ENCODE data around the gene HELZ. TPM values are rescaled to one million over a fixed set of nuclear protein-coding genes. Genes with fewer than 3 reads are reported as not detected.

The HELZ gene
- total RNA-seq, 4 donors from 2014 or later = 24.4 to 42.4 (median 26.3) TPM

DNA sequence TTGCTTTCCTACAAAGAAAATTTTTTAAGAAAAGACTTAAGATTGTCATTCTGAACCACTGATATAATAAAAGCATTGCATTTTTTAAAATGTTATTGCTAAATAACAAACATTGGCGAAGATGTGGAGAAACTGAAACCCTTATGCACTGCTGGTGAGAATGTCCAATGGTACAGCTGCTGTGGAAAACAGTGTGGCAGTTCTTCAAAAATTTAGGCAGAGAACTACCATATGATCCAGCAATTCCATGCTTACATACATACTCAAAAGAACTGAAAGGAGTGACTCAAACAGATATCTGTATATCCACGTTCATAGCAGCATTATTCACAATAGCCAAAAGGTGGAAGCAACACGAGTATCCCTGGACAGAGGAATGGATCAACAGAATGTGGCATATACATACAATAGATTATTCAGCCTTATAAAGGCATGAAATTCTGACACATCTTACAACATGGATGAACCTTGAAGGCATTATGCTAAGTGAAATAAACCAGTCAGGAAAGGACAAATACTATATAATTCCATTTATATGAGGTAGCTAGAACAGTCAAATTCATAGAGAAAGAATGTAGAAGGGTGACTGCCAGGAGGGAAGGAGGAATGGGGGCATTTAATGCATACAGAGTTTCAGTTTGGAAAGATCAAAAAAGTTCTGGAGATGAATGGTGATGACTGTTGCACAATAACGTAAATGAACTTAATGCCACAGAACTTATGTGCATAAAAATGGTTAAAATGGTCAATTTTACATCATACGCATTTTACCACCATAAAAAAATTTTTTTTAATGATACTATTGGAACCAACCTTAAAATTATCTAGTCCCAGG is 108.6 kb downstream of the HELZ start:
- WGBS, 2 donors = 93 to 94% methylated on average over 5 of the region's 5 CpGs
- DNase-seq (ENCODE audit: low spot score in 2 of 2) = no peak
- no peak overlapping the region for H3K4me3 ChIP-seq (ENCODE audit: low read depth, poor library complexity, severe bottlenecking)
- TF ChIP-seq, protein P1, sequence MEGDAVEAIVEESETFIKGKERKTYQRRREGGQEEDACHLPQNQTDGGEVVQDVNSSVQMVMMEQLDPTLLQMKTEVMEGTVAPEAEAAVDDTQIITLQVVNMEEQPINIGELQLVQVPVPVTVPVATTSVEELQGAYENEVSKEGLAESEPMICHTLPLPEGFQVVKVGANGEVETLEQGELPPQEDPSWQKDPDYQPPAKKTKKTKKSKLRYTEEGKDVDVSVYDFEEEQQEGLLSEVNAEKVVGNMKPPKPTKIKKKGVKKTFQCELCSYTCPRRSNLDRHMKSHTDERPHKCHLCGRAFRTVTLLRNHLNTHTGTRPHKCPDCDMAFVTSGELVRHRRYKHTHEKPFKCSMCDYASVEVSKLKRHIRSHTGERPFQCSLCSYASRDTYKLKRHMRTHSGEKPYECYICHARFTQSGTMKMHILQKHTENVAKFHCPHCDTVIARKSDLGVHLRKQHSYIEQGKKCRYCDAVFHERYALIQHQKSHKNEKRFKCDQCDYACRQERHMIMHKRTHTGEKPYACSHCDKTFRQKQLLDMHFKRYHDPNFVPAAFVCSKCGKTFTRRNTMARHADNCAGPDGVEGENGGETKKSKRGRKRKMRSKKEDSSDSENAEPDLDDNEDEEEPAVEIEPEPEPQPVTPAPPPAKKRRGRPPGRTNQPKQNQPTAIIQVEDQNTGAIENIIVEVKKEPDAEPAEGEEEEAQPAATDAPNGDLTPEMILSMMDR (IDR thresholded peaks at IDR 0.05) = no peak
- TF ChIP-seq POLR2A (IDR thresholded peaks at IDR 0.05) = no peak
- intact Hi-C loops (cut with DNase I; ENCODE audit: low total_unique reads) = no loop called here

DNA sequence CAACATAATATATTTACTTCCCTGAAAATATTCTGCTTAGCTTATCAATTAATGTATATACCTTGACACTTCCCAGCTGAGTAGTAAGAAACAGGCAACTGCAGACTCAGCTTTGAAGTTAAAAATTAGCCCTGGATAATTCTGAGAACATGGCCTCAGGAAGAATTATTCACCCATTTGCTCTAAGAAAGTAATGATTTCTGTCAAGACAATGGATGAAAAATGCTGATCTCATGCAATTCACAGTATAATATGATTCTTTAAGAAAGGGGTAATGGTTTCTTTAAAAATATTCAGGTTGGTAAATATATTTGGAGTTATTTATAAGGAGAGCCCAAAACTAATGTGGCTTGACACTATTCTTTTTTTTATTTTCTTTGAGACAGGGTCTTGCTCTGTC is 111.8 kb downstream of the HELZ start:
- intact Hi-C loops (cut with DNase I; ENCODE audit: low total_unique reads) = no loop called here
- no peak for DNase-seq (ENCODE audit: low spot score in 2 of 2)
- TF ChIP-seq, protein P1 (IDR thresholded peaks at IDR 0.05) = no peak
- no peak for TF ChIP-seq POLR2A (IDR thresholded peaks at IDR 0.05)
- H3K4me3 ChIP-seq (ENCODE audit: low read depth, poor library complexity, severe bottlenecking) = no peak overlapping the region

DNA sequence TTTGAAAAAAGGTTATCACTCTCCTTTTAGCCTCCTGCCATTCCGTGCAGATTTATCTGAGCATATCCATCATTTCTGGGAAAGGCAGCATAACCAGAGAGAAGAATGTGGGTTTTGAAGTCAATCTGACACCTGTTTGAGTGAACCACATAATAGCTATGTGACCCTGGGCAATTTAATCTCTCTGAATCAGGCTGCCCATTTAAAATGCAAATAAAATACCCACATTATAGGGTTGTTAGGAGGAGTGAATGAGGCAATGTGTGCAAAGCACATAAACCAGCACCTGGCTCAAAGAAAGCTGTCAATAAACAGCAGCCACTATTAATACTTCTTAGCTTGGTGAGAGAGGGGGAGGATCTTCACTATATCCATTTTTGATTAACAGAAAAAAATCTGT is 112.6 kb downstream of the HELZ start:
- H3K4me3 ChIP-seq (ENCODE audit: low read depth, poor library complexity, severe bottlenecking) = no peak overlapping the region
- no peak for DNase-seq (ENCODE audit: low spot score in 2 of 2)
- intact Hi-C loops (cut with DNase I; ENCODE audit: low total_unique reads) = no loop called here
- WGBS, 2 donors = 67 to 91% methylated on average over 1 of the region's 1 CpG
- TF ChIP-seq POLR2A (IDR thresholded peaks at IDR 0.05) = no peak
- TF ChIP-seq, protein P1 (IDR thresholded peaks at IDR 0.05) = no peak

DNA sequence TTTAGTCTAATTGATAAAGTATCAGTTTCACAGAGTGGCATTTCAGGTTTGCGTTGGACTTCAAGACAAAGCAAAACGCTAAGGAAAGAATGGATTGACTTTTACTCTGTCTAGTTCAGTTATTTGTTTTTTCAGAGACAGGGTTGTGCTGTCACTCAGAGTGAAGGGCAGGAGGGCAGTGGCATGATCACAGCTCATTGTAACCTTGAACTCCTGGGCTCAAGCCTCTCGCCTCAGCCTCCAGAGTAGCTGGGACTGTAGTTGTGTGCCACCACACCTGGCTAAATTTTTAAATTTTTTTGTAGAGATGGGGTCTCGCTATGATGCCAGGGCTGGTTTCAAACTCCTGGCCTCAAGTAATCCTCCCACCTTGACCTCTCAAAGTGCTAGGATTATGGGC is 114.2 kb downstream of the HELZ start:
- DNase-seq (ENCODE audit: low spot score in 2 of 2) = no peak
- TF ChIP-seq POLR2A (IDR thresholded peaks at IDR 0.05) = no peak
- TF ChIP-seq, protein P1 (IDR thresholded peaks at IDR 0.05) = no peak
- intact Hi-C loops (cut with DNase I; ENCODE audit: low total_unique reads) = no loop called here
- H3K4me3 ChIP-seq (ENCODE audit: low read depth, poor library complexity, severe bottlenecking) = no peak overlapping the region
- 96 to 98% methylated on average over 4 of the region's 4 CpGs for WGBS, 2 donors

DNA sequence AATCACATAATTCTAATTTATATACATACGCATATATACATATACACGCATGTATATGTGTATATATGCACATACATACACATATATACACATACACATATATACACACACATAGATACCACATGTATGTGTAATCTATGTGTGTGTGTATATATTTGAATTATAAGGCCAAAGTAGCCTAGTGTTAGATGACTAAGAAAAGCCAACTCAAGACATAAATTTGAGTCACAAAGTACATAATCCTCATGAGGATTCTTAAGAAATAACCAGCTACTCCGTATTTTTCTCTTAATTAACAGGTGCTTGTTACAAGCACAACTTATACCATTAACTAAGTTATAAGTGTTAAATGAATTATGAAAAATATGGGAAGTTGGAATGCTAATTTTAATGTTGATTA is 115.7 kb downstream of the HELZ start:
- TF ChIP-seq POLR2A (IDR thresholded peaks at IDR 0.05) = no peak
- TF ChIP-seq, protein P1 (IDR thresholded peaks at IDR 0.05) = no peak
- H3K4me3 ChIP-seq (ENCODE audit: low read depth, poor library complexity, severe bottlenecking) = no peak overlapping the region
- no peak for DNase-seq (ENCODE audit: low spot score in 2 of 2)
- 93 to 94% methylated on average over 3 of the region's 3 CpGs for WGBS, 2 donors
- intact Hi-C loops (cut with DNase I; ENCODE audit: low total_unique reads) = no loop called here

DNA sequence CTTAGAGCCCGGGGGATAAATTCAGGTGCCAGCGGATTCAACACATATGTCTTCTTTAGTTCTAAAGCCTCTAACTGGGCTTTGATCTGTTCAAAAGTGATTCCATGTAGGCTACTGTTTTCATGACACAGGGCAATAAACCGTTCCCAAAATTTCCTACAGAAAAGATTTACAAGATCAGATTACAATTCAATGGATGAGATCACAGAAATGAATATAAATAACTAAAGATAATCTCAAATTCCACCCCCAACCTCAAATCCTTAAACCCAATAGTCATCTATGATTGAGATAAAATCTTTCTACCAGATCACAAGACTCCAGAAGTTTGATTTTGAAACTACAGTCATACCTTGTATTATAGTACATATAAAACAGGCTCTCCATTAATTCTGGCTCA is 116.3 kb downstream of the HELZ start:
- DNase-seq (ENCODE audit: low spot score in 2 of 2) = no peak
- 83 to 88% methylated on average over 3 of the region's 3 CpGs for WGBS, 2 donors
- intact Hi-C loops (cut with DNase I; ENCODE audit: low total_unique reads) = no loop called here
- H3K4me3 ChIP-seq (ENCODE audit: low read depth, poor library complexity, severe bottlenecking) = no peak overlapping the region
- TF ChIP-seq POLR2A (IDR thresholded peaks at IDR 0.05) = no peak
- TF ChIP-seq, protein P1 (IDR thresholded peaks at IDR 0.05) = no peak

All from lower leg skin (tissue), 4 donors.